Measurements from ENCODE around the gene HAUS3.

Gene HAUS3
- long read RNA-seq, full-length matches to known transcripts: 31 of 112 reads
- long read RNA-seq, partial matches to known transcripts: 73 of 112 reads
- long read RNA-seq, other reads (novel, unspliced or antisense): 8 of 112 reads

GRCh38 chr4:2241410-2242353, at the start of gene HAUS3, which contains the start of gene POLN:
TSS of gene HAUS3 (minus strand) at chr4:2242121. CDS start at chr4:2240946, 1,175 bp downstream.
TSS of gene POLN (minus strand) at chr4:2242121. CDS start at chr4:2229231, 12,890 bp downstream.
- Histone ChIP-seq H3K27ac (replicated peaks) (peak within 1 kb of the TSS; percentile 82), H3K27me3 (ENCODE audit: insufficient read depth, poor library complexity, severe bottlenecking) (no peaks in the 10 kb centered on the region), H3K4me3 (replicated peaks; ENCODE audit: insufficient read depth, low read length) (peak within 1 kb of the TSS; percentile 97)
- TF ChIP-seq SPI1 (IDR thresholded peaks at IDR 0.05; ENCODE audit: borderline replicate concordance, low read depth): no peak
- peak; percentile 69 for TF ChIP-seq POLR2AphosphoS5 (IDR thresholded peaks at IDR 0.05; ENCODE audit: low read depth)
- peak; percentile 94 to 98 for DNase-seq (ENCODE audit: low read depth in 1 of 2, low spot score in 1 of 2)

- Histone ChIP-seq H3K4me3 (replicated peaks; ENCODE audit: insufficient read depth, low read length) (no peak overlapping the region), H3K27ac (replicated peaks) (no peak overlapping the region), H3K27me3 (ENCODE audit: insufficient read depth, poor library complexity, severe bottlenecking) (no peaks in the 10 kb centered on the region)
- DNase-seq (ENCODE audit: low read depth in 1 of 2, low spot score in 1 of 2): peak in 1 of 2 experiments; percentile 51
- TF ChIP-seq REST (IDR thresholded peaks at IDR 0.05; ENCODE audit: insufficient replicate concordance, low read depth): no peak
- peak; percentile 84; the same call in 1 of the 2 replicates for TF ChIP-seq SPI1 (IDR thresholded peaks at IDR 0.05; ENCODE audit: borderline replicate concordance, low read depth)
Measured at GRCh38 chr4:2290974-2291704, 49.2 kb upstream of the HAUS3 start.

GRCh38 chr4:2290488-2290887, 48.6 kb upstream of the HAUS3 start:
- H3K4me3 ChIP-seq (replicated peaks; ENCODE audit: insufficient read depth, low read length): no peak overlapping the region
- H3K27me3 ChIP-seq (ENCODE audit: insufficient read depth, poor library complexity, severe bottlenecking): no peaks in the 10 kb centered on the region
- DNase-seq (ENCODE audit: low read depth in 1 of 2, low spot score in 1 of 2): no peak
- TF ChIP-seq REST (IDR thresholded peaks at IDR 0.05; ENCODE audit: insufficient replicate concordance, low read depth): no peak
- no peak for TF ChIP-seq POLR2AphosphoS5 (IDR thresholded peaks at IDR 0.05; ENCODE audit: low read depth)
- TF ChIP-seq GABPA (IDR thresholded peaks at IDR 0.05; ENCODE audit: low read depth): no peak
- TF ChIP-seq SPI1 (IDR thresholded peaks at IDR 0.05; ENCODE audit: borderline replicate concordance, low read depth): no peak
- no peak overlapping the region for H3K27ac ChIP-seq (replicated peaks)

GRCh38 chr4:2289955-2290333, 48.0 kb upstream of the HAUS3 start:
- no peak overlapping the region for H3K27ac ChIP-seq (replicated peaks)
- no peaks in the 10 kb centered on the region for H3K27me3 ChIP-seq (ENCODE audit: insufficient read depth, poor library complexity, severe bottlenecking)
- no peak for TF ChIP-seq CTCF (IDR thresholded peaks at IDR 0.05; ENCODE audit: insufficient read depth, low read length)
- no peak for TF ChIP-seq REST (IDR thresholded peaks at IDR 0.05; ENCODE audit: insufficient replicate concordance, low read depth)
- TF ChIP-seq SPI1 (IDR thresholded peaks at IDR 0.05; ENCODE audit: borderline replicate concordance, low read depth): no peak
- TF ChIP-seq GABPA (IDR thresholded peaks at IDR 0.05; ENCODE audit: low read depth): no peak
- no peak for TF ChIP-seq POLR2AphosphoS5 (IDR thresholded peaks at IDR 0.05; ENCODE audit: low read depth)
- H3K4me3 ChIP-seq (replicated peaks; ENCODE audit: insufficient read depth, low read length): no peak overlapping the region
- DNase-seq (ENCODE audit: low read depth in 1 of 2, low spot score in 1 of 2): no peak
